T follicular helper cell (primary cell): Measurements from ENCODE around the gene RBM20.
"Not testable (repeated sequence)": the region's sequence is repeated elsewhere in the genome, so short reads cannot be mapped to it uniquely, and the experiment has no call there.

Source experiments
- DNase-seq: peaks from one replicate; pipeline ENCODE4 v3.0.0-alpha.2; 2020; ENCODE audit warnings: low read depth

Gene RBM20

DNA sequence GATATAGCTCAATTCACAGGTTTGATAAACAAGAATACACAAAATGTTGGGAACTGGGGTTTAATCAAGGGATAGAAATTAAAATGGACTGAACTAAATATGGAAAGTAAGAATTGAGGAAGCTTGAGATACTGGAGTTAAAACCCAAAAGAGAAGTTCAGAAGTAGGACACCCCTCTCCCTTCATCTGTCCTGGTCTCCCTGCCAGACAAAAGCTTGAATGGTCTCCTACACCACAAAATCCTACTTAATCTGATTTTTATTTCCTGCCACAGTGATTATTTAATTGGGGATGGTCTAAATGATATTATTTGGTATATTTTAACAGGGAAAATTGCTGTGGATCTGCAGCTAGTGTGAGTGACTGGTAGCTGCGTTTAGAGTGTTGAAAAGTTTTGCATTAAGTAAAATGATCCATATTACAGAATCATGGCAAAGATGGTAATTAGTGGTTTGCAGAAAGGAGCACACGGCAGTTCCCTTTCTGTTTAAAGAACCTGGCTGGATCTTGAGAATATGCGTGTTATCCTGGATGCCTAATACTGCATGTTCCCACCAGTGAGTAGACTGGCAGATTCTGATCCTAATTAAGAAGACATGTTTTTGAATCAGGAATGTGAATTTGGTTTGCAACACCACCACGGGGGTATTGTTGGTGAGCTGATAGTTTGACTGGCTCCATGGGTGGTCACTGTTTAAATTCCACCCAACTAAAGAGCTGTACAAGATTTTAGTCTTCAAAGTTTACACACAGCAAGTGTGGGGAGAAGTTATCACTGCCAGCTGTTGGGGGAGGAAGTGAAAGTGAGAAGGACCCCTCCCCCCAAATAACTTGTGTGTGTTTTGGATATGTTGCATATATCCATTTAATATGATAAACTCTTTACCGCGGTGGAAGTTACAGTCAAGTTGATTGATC is 5.5 kb downstream of the RBM20 start:
- no peak for DNase-seq

DNA sequence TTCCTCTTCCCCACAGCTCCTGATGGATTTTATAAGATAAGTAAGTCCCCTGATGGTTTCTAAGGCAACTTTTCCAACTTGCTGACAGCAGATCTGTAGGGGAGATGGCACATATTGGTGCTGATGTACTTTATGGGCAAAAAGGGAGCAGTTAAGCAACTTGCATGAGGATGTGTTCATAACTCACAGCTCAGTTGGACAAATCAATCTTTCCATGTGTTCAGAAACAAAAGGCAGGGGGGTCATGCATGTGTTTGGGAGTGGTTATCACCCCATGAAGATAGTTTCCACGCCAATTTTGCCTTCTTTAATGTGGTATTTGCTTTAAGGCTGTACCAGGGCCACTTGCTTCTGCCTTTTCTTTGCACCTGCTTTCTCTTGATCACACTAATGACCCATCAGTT is 6.1 kb downstream of the RBM20 start:
- DNase-seq = no peak

DNA sequence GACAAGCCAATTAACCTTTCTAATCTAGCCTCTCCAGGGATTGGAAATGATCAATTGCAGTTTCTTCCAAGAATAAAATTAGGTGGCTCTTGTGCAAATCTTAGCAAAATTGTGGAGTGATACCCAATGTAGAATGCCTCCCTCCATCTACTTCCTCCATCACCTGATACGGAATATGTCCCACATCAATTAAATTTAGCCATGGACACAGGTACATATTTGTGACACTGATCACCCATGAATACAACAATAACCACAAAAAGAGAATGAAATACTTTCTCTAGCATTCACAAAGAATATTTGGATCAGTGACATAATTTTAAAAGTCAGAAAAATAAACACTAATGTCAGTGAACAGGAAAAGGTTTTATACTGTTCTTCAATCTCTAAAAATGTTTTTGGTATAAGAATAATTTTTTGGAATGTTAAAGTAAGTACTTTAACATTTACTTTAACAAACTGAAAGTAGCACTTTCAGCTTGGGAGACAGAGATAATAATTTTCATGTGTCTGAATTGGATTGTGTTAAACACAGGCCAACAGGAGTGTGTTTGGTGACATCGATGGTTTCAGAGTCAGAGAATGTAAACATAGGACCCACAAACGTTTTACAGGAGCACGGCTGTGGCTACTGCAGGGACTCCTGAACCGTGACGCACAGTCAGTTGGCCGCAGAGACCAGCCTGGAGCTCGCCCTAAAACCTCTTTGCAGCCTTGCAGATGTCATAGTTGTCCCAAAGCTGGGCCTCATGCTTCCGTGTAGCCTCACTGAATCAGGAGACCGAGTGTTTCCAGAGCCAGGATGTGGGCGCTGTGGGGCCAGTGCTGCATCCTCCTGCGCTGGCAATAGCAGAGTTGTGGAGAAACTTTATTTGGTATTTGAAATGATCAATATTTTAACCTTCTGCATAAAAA is 7.2 kb downstream of the RBM20 start:
- no peak for DNase-seq

DNA sequence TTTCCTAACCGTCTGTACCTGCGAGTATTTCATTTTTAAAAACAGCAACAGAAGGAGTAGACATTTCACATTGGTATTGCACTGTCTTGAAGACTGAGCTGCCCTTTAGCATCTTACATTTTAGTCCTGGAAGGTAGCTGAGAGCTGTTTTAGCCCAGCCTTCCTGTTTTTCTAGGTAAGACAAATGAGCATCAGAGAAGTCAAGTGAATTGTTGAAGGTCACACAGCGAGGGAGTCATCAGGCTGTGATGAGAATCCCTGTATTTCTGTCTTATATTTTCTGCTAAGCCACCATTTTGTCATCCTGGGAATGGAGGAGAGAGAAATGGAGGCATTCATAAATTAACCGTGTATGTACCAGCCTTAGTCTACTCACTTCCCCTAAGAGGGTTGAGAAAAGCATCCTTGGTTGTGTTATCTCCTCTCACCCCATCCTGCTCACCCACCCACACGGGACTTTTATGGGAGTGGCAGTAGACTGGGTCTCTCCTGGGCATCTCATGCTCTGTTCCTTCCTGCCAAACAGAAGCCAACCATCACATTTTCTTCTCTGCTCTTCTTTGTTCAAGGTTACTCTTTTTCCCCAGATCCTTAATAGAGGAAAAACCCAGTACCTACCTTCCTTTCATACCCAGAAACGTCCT is 8.5 kb downstream of the RBM20 start:
- no peak for DNase-seq

DNA sequence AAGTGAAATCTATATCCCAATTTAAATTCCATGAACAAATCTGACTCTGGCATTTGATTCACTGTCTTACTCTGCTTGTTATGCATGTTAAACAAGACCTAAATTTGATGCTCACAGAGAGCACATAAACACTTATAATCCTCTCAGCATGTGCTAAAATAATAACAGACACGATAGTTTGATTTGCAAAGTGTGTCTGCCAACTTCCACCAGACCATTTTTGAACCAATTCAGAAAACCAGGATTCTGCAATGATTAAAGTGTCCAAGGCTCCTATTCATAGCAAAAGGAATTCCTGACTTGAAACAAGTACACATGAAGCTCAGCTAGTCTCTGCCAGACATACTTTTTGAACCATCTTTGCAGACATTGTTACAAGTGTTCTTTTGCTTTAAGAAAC is 11.2 kb downstream of the RBM20 start:
- DNase-seq = no peak

DNA sequence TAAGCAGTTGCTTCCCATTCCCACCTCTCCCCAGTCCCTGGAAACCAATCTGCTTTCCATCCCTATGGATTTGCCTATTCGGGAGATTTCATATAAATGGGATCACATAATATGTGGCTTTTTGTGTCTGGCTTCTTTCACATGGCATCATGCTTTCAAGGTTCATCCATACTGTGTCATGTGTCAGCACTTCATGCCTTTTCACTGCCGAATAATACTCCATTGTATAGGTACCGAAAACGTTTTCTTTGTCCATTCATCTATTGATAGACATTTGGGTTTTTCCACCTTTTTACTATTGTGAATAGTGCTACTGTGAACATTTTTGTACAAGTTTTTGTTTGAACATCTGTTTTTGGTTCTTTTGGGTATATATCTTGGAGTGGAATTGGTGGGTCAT is 12.5 kb downstream of the RBM20 start:
- no peak for DNase-seq

DNA sequence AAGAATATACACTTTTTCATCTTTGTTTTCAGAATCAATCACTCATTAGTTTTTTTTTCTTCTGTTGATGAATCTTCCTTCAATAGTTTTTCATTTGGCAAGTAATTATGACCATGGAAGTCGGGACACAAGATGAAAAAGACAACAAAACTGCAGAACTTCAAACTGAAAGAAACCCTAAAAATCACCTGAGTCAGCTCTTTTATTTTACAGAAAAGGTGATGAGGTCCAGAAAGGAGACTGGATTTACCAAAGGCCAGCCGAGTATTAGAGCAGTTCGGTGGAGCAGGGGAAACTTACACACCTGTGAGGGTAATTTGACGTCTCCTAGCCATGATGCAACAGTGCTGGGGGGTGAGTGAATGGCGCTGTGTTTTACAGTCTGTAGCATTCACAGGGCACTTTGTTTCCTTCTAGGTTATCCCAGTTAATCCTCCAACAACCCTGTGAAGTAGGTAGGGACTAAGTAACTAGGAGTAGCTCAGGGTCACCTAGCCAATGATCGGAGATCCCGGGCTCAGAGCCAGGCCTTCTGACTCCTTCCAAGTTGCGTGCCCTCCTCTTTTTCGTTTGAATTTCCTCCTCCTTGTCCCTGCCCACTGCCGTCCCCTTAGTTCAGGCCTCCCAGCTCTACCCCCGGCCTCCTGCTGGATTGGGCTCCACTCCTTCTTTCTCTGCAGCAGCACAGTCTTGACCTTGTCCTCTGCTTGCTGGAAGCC is 14.0 kb downstream of the RBM20 start:
- no peak for DNase-seq

DNA sequence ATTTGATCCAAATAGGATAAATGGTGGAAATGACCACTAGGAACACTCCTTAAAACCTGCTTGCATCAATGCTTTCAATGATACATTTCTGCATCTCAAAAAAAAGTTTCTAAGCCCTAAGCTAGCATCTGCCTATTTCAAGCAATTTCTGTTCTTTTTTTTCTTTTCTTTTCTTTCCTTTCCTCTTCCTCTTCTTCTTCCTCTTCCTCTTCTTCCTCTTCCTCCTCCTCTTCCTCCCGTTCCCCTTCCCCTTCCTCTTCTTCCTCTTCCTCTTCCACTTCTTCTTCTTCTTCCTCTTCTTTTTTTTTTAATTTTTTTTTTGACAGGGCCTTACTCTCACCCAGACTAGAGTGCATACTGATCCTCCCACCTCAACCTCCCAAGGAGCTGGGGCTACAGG is 15.4 kb downstream of the RBM20 start:
- no peak for DNase-seq

DNA sequence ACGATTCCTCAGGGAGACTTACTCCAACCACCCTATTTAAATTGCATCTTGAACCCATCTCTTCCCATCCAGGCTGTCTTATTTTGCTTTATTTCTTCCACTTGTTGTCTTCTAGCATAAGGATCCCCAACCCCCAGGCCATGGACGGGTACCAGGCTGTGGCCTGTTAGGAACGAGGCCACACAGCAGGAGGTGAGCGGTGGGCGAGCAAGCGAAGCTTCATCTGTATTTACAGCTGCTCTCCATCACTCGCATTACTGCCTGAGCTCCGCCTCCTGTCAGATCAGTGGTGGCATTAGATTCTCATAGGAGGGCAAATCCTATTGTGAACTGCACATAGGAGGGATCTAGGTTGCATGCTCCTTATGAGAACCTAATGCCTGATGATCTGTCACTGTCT is 16.2 kb downstream of the RBM20 start:
- not testable (repeated sequence) for DNase-seq

DNA sequence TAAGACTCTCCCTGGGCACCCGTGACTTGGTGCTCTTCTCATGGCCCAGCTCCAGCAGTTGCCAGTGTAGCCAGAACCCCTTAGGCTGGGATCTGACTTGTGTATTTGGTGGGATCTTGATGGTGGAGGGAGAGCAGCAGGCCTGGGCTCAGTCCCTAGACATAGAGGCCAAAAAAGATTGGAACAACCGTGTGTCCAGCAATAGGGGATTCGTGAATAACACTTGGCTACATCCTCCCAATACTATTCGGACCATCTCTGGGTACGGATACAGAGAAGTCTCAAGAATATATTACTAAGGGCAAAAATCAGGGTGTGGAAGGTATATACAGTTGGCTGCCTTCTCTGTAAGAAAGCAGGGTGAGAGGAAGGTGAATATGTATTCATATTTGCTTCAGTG is 17.2 kb downstream of the RBM20 start:
- no peak for DNase-seq

DNA sequence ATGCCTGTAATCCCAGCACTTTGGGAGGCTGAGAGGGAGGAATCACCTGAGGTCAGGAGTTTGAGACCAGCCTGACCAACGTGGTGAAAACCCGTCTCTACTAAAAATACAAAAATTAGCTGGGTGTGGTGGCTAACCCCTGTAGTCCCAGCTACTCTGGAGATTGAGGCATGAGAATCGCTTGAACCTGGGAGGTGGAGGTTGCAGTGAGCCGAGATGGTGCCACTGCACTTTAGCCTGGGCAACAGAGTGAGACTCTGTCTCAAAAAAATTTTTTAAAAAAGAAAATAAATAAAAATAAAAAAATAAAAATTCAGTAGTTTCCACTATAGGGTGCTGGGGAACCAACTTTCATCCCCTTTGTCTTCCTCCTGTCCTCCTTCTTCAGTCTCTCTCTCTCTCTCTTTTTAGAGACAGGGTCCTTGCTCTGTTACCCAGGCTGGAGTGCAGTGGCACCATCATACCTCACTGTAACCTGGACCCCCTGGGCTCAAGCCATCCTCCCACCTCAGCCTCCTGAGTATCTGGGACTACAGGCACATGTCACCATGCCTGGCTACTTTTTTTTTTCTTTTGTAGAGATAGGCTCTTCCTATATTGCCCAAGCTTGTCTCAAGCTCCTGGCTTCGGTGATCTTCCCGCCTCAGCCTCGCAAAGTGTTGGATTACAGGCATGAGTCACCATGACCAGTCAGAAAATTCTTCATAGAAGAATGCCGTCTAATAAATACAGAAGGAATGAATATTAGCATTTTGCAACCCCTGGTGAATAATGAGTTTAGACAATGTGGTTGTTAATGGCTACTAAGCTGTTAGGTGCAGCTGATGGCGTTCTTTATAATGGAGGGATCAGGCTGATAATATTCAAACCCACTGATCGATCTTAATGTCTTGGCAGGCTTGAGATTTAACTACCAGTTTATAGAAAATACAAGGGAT is 20.6 kb downstream of the RBM20 start:
- DNase-seq = no peak

DNA sequence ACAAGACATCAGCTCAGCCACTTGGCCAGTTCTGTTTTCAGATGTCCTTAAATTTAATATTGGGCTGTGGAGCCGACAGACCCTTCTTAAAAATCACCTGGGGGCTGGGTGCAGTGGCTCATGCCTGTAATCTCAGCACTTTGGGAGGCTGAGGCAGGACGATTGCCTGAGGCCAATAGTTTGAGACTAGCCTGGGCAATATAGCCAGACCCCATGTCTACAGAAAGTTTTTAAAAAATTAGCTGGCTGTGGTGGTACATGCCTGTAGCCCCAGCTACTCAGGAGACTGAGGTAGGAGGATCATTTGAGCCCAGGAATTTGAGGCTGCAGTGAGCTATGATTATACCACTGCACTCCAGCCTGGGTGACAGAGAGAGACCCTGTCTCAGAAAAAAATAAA is 22.1 kb downstream of the RBM20 start:
- not testable (repeated sequence) for DNase-seq

DNA sequence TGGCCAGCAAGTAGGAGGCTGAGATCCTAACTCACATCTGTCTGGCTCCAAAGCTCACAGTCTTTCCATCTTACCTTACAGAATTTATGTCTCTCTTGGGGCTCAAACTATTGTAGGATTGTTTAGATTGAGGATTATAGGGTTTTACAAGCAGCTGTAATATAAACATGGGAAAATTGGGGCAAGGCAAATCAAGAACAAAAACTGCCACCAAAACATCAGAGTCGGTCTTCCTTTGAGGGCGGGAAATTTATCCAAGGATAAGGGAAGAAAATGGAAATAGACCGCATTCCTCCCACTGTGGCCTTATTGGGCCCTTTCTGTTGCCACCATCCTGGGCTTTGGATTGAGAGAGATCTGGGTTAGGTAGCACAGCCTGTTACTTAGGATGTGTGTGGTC is 22.5 kb downstream of the RBM20 start:
- DNase-seq = no peak

DNA sequence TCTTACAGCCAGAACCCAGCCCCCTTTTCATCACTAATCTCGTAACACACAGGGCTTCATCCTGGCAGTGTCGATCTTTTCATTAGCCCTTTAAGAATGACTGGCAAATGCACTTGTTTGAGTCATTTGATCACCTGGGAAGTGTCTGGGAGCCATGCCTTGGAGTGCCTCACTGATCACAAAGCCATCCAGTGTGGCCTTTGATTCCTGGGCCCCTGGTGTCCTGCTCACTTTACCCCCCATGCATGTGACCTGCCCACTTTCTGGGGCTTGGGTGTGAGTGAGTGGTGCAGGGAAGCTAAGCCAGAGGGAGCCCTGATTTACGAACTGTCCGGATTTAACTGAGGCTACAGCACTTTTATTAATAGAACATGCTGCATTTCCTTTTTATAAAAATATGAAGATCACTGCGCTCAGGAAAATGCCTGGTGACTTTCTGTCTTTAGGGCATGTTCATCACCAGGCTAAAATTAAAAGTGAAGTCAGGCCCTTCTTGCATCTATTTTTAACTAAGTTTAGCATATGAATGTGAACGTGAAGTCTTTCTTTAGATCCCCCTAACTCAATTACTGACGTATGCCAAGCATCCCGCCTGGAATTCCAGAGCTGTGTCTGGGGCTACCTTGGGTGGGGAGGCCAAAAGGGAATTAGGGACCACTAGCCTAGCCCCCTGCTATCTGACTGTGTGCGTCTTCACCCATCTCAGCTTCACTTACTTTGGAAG is 23.6 kb downstream of the RBM20 start:
- DNase-seq = no peak

DNA sequence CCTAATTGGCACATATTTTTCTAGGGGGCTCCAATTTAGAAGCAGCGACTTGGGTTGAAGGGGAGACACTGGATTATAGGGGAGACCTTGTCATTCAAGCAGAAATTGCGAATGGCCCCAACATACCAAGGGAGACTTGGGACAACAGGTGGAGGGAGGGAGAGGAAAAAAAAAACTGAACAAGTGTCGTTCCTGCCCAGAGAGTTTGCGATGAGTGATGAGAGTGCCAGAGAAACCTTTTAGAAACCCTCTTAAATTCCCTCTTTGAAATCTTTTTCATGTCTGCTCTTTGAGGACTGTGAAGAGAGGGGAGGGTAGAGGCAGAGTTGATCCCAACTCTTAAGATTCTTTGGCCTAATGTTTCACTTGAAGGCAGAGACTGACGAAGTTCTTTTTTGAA is 24.3 kb downstream of the RBM20 start:
- no peak for DNase-seq

DNA sequence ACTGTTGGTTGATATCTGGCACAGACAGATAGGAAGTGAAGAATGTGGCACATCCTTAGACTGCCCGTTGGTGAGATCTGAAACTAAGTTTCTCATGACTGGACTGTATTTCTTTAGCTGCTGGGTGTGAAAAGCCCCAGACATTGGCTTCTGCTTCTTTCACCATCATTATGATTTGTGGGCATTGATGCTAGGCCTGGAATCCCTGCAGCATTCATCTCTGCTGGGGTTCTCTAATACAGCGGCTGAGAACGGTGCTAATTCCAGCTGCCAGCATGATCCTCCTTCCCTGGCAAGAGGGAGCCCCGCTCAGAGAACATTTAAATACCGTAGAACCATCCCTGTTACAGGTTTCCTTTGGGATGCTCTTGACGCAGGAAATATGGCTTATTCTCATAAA is 26.2 kb downstream of the RBM20 start:
- DNase-seq = no peak

DNA sequence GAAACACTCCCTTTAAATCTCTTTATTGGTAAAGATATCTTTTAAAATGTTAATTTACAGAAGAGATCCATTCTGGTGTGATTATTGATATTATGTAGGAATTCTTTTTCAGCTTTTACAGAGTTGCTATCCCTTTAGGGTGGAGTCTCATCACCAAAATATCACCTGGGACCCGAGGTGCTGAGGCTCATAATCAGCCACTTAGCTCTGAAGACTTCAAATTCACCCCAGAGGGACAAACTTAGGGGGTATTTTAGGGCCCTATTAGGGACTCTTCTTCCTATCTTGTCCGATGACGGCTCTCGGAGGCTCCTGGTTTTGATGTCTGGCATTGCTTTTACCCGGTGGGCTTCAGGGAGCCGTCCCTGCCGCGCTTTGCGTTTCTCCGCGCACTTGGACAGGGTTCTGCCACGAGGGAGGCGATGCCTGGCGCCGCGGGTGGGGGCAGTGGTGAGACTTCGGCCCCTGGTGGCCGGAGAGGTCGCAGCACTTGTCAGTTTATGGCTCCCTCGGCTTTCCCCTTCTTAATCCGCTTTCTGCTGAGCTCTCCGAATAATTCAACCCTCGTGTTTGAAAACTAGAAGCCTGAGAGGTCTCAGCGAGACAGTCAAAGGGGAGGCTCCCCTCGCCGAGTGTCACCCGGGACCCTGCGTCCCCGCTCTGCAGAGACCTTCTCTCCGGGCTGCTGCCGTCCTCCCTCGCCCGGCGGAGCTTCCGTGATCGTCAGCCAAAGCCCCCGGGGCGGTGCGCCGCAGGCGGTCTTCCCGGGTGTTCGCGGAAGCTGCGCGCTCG is 27.8 kb downstream of the RBM20 start:
- DNase-seq = peak; percentile 24

DNA sequence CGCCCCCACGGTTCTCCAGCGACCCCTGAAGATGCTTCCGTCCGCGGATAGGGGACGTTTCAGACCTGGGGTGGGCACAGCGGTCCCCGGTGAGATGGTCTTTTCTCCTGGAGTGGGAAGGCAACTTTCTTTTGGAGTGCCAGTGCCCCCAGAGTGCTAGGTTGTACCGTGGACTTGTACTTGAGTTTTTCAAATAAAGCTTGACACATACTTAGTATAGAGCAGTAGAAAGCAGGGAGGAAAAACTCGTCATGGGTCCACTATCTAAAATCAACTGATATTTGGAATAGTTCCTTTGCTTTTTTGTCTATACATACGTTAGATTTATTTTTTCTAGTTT is 28.4 kb downstream of the RBM20 start:
- no peak for DNase-seq

DNA sequence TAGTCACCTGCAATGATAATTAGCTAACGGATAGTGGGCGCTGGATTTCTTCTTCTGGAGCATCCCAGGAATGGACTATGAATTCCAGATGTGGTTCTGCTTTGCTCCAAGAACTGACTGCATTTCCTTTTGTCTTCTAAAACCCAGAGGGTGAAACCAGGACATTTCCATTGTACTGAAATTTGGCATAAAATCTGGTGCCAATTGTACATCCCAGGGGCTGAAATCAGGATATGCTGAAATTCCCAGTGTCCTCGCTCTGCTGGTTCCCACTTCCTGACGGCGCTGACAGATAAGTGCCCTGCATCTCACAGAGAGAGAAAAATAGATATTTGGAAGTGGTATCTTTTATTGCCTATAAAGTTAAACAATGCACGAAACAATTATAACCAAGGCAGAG is 31.9 kb downstream of the RBM20 start:
- DNase-seq = no peak
